HG03469 (cell line): Measurements from ENCODE around the gene ALG12.
A peak's percentile ranks its signal among the peaks of the same experiment; 100 is the strongest.

Source experiments
- ATAC-seq: cut with Tn5 transposase; IDR thresholded peaks from one replicate; pipeline ENCODE4 v1.9.1; 2021; ENCODE audit warnings: mild to moderate bottlenecking, moderate library complexity, moderate number of reproducible peaks; ENCODE audit not compliant: unreplicated experiment

ALG12 gene

GRCh38 chr22:49917974-49918910 lies at the start of gene ALG12, which contains the start of gene CRELD2:
Gene ALG12 (minus strand): TSS chr22:49918438. CDS start chr22:49913765, 4,673 bp downstream.
Gene CRELD2 (plus strand): TSS chr22:49918634. CDS start chr22:49918770, 136 bp downstream.
- peak; percentile 70 for ATAC-seq

DNA sequence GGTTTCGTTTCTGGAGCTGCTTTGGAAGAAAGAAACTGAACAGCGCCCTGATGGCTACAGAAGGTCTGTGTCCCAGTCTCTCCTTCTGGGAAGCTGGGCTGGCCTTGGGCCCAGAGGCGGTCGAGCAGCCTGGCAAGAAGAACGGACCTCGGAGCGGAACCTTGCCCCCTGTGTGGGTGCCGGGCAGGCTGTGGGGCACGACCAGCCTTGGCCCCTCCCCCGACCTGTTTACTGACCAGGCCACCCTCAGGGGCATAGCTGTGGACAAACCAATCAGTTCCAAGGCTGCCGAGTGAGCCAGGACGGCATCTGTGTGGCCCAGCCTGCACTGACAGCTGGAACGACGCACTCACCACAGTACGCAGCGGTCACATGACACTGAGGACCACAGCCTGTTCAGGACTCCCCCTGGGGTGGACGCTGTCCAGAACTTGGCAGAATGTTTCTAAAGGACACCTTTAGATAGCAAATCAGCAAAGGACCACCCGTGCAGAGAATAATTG lies 49.5 kb upstream of the ALG12 start:
- no peak for ATAC-seq

DNA sequence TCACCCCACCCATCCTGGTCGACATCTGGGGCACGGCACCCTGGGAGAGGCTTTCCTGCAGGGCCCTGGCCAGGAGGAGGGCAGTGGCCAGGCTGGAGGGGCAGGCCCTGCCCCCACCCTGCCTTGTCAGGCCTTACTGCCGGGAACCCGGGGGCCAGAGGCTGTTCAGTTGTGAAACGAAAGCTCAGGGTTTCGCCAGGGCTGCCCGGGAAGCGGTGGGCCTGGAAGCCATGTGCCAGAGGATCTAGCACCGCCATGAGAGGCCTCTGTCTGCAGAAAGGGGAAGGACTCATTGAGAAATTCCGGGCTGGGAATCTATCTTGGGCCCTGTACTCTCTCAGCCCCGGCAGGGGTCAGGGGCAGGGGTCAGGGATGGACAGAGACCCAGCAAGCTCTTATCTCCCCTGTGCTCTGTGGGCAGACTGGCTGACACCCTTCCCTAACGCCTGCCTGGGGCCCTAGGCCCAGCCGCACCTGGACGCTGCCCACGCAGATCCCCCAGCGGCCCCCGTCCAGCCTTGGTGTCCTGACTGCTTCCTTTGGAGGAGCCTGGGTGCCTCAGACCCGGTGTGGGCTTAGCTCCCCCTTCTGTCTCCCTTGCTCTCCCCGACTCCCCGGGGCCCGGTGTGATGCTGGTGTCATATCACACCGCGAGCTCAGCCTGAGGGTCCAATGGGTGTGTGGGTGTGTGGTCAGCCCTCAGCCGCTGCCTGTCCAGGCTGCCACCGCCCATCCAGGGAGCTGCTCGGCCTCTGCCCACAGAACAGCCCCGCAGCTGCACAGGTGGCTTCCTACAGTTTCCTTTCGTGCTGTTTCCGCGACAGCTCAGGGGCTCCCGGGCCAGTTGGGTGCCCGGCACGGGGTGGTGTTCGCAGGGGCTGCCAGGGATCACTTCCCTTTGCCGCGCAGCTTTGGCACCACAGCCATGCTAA lies 48.8 kb upstream of the ALG12 start:
- ATAC-seq = no peak

- no peak for ATAC-seq
Measured at GRCh38 chr22:49966041-49966773, 48.0 kb upstream of the ALG12 start.

GRCh38 chr22:49965091-49966040 lies 47.1 kb upstream of the ALG12 start:
- ATAC-seq = no peak

- no peak for ATAC-seq
Measured at GRCh38 chr22:49964136-49965090, 46.2 kb upstream of the ALG12 start.

DNA sequence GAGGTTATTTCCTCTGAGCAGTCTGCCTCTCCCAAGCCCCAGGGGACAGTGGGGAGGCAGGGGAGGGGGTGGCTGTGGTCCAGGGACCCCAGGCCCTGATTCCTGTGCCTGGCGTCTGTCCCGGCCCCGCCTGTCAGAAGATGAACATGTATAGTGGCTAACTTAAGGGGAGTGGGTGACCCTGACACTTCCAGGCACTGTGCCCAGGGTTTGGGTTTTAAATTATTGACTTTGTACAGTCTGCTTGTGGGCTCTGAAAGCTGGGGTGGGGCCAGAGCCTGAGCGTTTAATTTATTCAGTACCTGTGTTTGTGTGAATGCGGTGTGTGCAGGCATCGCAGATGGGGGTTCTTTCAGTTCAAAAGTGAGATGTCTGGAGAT lies 45.4 kb upstream of the ALG12 start:
- no peak for ATAC-seq

GRCh38 chr22:49962751-49963646 lies 44.8 kb upstream of the ALG12 start:
- no peak for ATAC-seq

DNA sequence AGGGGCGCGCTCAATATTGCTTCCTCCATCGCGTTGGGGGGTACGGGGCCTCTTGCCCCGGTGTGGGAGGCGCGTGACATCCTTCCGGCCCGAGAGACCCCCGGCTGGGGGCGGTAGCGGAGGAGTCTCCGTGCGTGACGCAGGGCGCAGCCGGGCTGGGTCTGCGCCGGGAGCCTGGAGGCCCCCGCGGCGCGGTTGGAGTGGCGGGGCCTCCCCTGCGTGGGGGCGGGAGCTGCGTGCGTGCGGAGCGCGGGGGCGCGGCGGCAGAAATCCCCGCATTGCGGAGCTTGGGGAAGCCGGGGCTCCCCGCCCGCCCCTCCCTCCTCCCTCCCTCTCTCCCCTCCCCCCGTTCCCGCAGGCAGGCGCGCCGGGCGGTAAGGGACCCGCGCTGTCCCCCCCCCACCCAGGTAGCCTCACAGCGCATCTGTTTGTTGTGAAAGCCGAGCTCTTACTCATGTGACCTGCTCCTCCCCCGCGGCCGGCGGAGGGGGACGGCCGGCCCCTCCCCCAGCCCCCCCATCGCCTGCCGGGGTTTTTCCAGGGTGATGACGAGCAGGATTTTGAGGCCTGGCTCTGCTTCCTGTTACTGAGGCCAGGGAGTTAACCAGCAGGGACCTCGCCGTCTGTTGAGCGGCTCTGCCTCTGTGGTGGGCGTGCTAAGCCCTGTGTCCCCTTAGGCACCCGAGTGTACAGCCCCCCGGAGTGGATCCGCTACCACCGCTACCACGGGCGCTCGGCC lies 43.9 kb upstream of the ALG12 start:
- no peak for ATAC-seq

DNA sequence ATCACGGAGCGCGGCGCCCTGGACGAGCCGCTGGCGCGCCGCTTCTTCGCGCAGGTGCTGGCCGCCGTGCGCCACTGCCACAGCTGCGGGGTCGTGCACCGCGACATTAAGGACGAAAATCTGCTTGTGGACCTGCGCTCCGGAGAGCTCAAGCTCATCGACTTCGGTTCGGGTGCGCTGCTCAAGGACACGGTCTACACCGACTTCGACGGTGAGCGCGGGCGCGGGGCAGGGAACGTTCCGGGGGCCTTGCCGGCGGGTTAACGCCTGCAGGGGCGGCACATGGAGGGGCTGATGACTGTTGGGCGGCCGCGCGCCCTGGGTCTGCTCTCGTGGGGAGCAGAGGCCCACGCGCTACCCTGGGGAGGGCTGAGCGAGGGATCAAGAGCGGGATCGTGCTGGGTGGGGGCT lies 43.4 kb upstream of the ALG12 start:
- ATAC-seq = no peak

- ATAC-seq = no peak
Measured at GRCh38 chr22:49961005-49961600, 42.9 kb upstream of the ALG12 start.

DNA sequence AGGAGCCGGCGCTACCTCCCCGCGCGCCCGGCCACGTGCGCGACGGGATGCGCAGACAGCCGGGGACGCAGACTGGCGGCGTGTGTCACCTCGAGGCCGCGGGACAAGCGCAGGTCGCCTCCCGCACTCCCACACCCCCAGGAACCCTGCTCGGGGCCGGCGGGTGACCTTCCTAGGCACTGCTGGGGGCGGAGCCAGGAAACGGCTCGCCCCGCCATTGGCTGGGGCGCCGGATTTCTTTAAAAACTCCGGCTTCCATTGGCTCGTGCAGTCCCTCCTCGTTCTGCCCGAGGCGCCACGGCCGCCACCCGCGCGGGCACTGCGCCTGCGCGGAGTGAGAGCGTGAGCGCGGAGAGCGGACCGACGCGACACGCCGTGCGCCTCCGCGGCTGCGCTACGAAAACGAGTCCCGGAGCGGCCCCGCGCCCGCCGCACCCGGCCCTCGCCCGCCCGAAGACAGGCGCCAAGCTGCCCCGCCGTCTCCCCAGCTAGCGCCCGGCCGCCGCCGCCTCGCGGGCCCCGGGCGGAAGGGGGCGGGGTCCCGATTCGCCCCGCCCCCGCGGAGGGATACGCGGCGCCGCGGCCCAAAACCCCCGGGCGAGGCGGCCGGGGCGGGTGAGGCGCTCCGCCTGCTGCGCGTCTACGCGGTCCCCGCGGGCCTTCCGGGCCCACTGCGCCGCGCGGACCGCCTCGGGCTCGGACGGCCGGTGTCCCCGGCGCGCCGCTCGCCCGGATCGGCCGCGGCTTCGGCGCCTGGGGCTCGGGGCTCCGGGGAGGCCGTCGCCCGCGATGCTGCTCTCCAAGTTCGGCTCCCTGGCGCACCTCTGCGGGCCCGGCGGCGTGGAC lies 42.1 kb upstream of the ALG12 start, which contains the start of gene PIM3:
TSS of gene PIM3 (plus strand) at position 614 of the 846 bp plus-strand sequence. CDS start at position 790, 176 bp downstream.
- peak; percentile 47 for ATAC-seq

- no peak for ATAC-seq
Measured at GRCh38 chr22:49959782-49960158, 41.5 kb upstream of the ALG12 start.

DNA sequence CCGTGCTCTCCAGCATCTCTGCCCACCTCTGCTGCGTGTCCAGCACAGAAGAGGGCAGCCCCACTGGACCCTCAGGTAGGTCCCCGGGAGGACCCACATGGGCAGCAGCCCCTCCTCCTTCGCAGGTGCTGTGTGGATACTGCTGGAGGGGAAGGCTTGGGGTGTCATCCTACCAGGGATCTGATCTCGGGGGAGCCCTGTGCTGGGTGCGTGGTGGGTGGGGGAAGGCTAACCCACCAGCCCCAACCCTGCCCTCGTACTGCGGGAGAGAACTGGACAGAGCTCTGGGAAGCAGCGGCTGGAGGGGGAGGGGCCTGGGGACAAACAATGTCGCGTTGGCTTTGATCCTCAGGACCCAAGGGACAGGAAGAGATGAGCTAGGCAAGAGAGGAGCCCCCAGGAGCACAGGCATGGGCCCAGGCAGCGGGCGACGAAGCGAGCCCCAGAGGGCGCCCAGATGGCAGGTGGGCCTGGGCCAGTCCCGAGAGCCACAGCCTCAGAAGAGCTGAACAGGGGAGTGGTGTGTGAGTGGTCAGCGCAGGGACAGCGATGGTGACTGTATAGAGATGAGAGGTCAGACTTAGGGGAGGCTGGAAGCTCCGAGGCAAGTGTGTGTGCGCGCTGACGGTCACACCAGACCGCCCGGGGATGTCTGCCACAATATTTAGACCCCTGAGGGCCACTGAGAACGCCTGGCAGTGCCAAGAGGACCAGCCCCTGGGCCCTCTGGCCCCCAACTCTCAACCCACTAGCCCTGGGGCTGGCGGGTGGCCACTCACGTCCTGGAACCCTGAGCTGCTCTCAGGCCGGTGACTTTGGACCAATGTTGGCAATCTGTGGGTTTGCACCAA lies 40.9 kb upstream of the ALG12 start:
- no peak for ATAC-seq
